Astrocyte of the cerebellum (primary cell): ENCODE results near the gene ZG16B.

Experiments used
- DNase-seq: peaks from one replicate; pipeline ENCODE4 v3.0.0-alpha.2; 2011; ENCODE audit warnings: low read depth
- H3K4me3 ChIP-seq: 2 replicates; pipeline ENCODE4 v1.5.1; 2011; ENCODE audit warnings: mild to moderate bottlenecking, low read depth, low read length, moderate library complexity
- in situ Hi-C: cut with HindIII; loops from 2 replicates; pipeline ENCODE4 v1.10.0; 2017; ENCODE audit warnings: low sequenced_read_pairs
- TF ChIP-seq, protein P1 (sequence below): IDR thresholded peaks from 2 replicates; pipeline ENCODE4 v1.5.1; 2012; ENCODE audit warnings: low read length, low read depth, moderate library complexity, mild to moderate bottlenecking; ENCODE audit errors: missing control alignments

The ZG16B gene

DNA sequence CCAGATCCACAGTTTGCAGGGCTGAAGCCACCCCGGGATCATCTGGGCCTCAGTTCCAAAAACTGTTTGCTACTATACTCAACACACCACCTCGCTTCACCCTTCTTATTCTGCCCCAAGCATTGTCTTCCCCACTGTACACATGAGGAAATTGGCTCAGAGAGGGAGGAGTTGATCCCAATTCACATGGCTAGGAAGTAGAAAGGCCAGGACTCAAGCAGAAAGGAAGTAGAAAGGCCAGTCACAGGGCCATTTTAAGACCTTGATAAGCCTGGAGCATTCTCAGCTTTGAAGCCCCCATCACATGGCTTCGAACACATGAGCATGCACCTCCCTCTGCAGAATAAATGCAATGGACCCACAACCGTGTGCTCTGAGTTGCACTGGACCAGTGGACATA, 35.5 kb downstream of the ZG16B start:
- no peak for DNase-seq
- TF ChIP-seq, protein P1, sequence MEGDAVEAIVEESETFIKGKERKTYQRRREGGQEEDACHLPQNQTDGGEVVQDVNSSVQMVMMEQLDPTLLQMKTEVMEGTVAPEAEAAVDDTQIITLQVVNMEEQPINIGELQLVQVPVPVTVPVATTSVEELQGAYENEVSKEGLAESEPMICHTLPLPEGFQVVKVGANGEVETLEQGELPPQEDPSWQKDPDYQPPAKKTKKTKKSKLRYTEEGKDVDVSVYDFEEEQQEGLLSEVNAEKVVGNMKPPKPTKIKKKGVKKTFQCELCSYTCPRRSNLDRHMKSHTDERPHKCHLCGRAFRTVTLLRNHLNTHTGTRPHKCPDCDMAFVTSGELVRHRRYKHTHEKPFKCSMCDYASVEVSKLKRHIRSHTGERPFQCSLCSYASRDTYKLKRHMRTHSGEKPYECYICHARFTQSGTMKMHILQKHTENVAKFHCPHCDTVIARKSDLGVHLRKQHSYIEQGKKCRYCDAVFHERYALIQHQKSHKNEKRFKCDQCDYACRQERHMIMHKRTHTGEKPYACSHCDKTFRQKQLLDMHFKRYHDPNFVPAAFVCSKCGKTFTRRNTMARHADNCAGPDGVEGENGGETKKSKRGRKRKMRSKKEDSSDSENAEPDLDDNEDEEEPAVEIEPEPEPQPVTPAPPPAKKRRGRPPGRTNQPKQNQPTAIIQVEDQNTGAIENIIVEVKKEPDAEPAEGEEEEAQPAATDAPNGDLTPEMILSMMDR = no peak
- no peak overlapping the region for H3K4me3 ChIP-seq
- in situ Hi-C loops = no loop called here

DNA sequence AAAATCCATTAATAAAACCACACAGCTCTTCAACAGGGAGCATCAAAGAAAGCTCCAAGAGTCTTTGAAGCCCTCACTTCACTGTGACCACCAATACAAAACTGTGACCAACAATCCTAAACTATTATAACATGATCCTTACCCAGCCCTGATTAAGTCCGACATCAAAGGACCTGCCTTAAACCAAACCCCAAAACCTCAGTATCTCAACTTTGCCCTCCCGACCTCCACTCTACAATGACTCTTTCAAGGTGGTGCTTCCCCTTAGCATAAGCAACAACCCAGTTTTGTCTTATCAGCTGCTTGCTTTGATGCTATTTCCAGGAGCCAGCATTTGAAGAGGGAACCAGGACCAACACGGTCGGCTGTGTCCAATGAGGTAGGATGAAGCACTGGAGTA, 36.3 kb downstream of the ZG16B start:
- no peak for DNase-seq
- in situ Hi-C loops = no loop called here
- H3K4me3 ChIP-seq = no peak overlapping the region
- TF ChIP-seq, protein P1 = no peak

DNA sequence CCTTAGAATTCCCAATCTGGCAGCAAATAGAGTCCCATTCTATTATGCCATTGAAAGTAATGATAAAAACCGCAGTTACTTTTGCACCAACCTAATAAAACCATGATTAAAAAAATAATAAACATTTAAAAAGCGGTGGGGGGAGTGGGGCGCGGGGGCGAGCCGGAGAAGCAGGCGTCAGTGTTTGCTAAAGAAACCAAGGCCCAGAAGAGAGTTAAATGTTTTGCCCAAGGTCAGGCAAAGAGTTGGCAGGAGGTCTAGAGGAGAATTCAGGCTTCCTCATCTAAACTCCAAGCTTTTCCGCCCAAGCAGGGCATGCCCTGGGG, 37.5 kb downstream of the ZG16B start:
- no peak for DNase-seq
- TF ChIP-seq, protein P1 = no peak
- in situ Hi-C loops = no loop called here
- H3K4me3 ChIP-seq = peak overlapping the region; percentile 50

DNA sequence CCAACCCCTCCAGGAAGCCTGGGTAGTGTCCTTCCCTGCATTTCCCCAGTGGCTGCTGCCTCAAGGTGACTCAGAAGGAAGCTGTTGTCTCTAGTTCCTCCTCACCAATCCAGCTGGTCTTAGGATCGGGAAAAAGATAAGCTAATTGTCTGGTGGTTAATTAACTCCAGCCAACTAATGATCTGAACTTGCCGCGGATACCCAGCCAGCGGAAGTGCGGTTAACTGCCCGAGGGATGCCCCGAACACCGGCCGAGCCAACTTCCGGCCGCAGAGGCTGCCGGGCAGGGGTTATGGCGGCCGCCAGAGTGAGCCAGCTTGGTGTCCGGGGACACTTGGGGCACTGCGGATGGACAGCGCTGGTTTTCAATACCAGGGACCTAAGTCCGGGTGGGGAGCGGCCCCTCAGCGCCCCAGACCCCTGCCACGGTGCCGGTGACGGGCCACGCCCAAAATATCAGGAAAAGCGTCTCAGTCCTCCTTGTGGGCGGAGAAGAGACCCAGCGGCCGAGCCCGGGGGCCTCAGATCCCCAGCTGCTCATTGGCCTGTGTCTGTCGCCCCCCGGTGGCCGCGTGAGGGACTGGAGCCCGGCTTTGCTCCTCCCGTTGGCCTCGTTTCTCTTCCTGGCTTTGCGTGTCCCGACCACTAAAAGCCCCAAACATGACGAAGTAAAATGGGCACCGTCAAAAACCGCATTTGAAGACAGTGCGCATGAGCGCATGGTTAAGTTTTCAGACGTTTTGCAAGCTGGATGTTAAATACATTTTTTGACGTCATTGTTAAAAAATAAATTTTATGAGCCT, 38.1 kb downstream of the ZG16B start:
- peak; percentile 85 for DNase-seq
- TF ChIP-seq, protein P1 = peak; percentile 96
- H3K4me3 ChIP-seq = peak overlapping the region; percentile 50
- in situ Hi-C loops = no loop called here

DNA sequence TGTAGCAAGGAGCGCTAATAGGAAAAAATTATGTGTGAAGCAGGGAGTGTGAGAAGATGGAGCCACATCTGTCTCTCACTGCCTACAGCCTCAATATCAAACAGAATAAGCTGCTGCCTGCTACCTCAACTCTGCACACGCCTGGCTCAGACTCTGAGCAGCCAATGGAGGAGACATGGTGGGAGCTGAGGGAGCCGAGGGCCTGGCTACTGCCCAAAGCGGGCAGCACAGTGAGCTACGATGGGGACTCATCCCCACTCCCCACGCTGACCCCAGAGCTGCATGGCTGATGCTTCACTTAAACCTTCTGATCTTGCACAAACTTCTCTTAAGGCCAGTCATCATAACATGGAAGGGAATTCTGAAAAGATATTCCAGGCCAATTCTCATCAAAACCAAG, 41.8 kb downstream of the ZG16B start:
- in situ Hi-C loops = no loop called here
- no peak for DNase-seq
- H3K4me3 ChIP-seq = no peak overlapping the region
- TF ChIP-seq, protein P1 = no peak

DNA sequence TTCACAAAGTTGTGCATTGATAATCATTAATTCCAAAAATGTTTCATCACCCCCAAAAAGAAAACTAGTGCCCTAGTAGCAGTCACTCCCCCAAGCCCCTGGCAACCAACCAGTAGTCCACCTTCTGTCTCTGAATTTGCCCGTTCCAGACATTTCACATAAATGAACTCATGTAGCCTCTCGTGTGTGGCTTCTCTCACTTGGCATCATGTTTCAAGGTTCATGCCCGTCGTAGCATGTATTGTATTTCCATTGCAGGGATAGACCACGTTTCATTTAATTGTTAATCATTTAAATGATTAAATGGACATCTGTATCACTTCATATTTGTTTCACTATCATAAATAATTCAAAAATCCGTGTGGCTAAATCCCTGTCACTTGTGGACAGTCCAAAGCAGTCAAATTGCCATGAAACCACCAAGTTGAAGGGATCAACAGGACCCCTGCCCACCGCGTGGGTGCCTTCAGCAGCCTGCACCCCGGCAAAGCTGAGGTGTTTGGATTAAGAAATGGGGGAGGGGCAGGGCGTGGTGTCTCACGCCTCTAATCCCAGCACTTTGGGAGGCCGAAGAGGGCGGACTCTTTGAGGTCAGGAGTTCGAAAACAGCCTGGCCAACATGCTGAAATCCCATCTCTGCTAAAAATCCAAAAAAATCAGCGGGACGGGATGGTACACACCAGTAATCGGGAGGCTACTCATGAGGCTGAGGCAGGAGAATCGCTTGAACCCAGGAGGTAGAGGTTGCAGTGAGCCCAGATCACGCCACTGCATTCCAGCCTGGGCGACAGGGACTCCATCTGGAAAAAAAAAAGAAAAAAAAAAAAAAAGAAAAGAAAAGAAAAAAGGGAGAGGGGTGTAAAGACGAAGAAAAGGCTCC, 44.2 kb downstream of the ZG16B start:
- in situ Hi-C loops = no loop called here
- H3K4me3 ChIP-seq = no peak overlapping the region
- no peak for DNase-seq
- TF ChIP-seq, protein P1 = no peak
